ENCODE measurements around the gene PSMF1. TPM values are rescaled to one million over a fixed set of nuclear protein-coding genes. Genes with fewer than 3 reads are reported as not detected.

Gene PSMF1
- total and polyA plus RNA-seq, 9 of the 15 experiments (the other 6 are each of a cell fraction or from before 2014, with no cell fraction given) = 8.5 to 192 (median 33.2) TPM

DNA sequence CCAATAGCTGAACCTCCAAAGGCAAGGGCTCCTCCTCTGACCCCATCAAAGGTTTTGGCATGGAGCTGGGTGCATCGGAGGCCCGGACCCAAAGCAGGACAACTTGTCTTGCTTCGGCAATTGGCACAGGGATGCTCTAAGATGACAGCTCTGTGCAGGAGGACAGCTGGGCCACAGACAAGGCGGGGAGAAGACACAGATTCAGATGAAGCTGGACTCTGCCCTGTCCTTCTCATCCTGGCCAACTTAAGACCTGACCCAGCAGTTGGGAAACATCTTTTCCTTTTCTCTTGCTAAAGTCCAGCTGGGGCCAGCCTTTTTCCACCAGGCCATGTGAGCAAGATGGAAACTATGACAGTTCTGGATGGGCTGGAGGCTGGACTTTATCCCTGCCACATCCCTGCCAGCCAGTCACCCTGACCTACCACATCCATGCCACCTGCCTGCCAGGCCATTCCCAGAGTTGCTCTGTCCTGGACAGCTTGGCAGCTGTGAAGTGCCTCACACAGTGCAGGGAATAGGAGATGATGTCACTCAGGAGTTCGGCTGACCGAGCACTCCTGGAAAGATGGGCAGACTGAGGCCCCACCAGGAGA is 12.7 kb upstream of the PSMF1 start (continued):
- TF ChIP-seq MGA (IDR thresholded peaks at IDR 0.05) = no peak
- no peak for TF ChIP-seq SMARCA5 (IDR thresholded peaks at IDR 0.05)
- TF ChIP-seq TAF9B (IDR thresholded peaks at IDR 0.05; ENCODE audit: partially characterized antibody) = no peak
- no peak for TF ChIP-seq MITF (IDR thresholded peaks at IDR 0.05)
- TF ChIP-seq BCOR (IDR thresholded peaks at IDR 0.05) = no peak
- no peak for TF ChIP-seq SMARCB1 (IDR thresholded peaks at IDR 0.05; ENCODE audit: insufficient read length, low read depth)
- no peak for TF ChIP-seq ZBTB11 (CRISPR knock-in tag; IDR thresholded peaks at IDR 0.05)
- TF ChIP-seq MCM2 (IDR thresholded peaks at IDR 0.05; ENCODE audit: low read depth) = no peak
